WTC11 (cell line): ENCODE results near the gene CFAP58. TPM values are rescaled to one million over a fixed set of nuclear protein-coding genes. Genes with fewer than 3 reads are reported as not detected.

Experiments used
- ATAC-seq: fragments of 200-7000 bp; cut with Tn5 transposase; 2 replicates; pipeline ENCODE4 v1.10.0; 2021; ENCODE audit warnings: mild to moderate bottlenecking, moderate library complexity
- CTCF ChIA-PET: fragments of 300-600 bp; sonication (Branson Sonifier 250); formaldehyde crosslinking; loops from one replicate; lab custom pipeline; 2021; ENCODE audit warnings: antibody characterized with exemption; lab: Charles Lee
- POLR2A ChIA-PET: fragments of 350-600 bp; sonication (Branson Sonifier 250); formaldehyde crosslinking; loops from one replicate; lab custom pipeline; 2021; ENCODE audit warnings: antibody characterized with exemption; lab: Charles Lee
- DNase-seq: peaks from one replicate; pipeline ENCODE4 v3.0.0; 2021; ENCODE audit warnings: low spot score
- H3K27ac Mint-ChIP-seq: 2 replicates; pipeline ENCODE4 v1.8.0; 2021; ENCODE audit warnings: mixed read lengths
- H3K27me3 Mint-ChIP-seq: 2 replicates; pipeline ENCODE4 v1.8.0; 2021; ENCODE audit warnings: low read depth, mild to moderate bottlenecking, moderate library complexity, mixed read lengths
- H3K36me3 Mint-ChIP-seq: 2 replicates; pipeline ENCODE4 v1.8.0; 2021; ENCODE audit warnings: mixed read lengths
- H3K4me1 Mint-ChIP-seq: 2 replicates; pipeline ENCODE4 v1.8.0; 2022; ENCODE audit warnings: mixed read lengths
- H3K4me3 Mint-ChIP-seq: 2 replicates; pipeline ENCODE4 v1.8.0; 2021; ENCODE audit warnings: mild to moderate bottlenecking, moderate library complexity, mixed read lengths
- H3K9me3 Mint-ChIP-seq: 2 replicates; pipeline ENCODE4 v1.8.0; 2021; ENCODE audit warnings: mixed read lengths
- ELF4 ChIP-seq: sonication (generic); formaldehyde crosslinking; IDR thresholded peaks from 2 replicates; pipeline ENCODE4 v1.8.1; 2022; ENCODE audit warnings: low read depth, mild to moderate bottlenecking, moderate library complexity, missing genetic modification reagents
- FOXK1 ChIP-seq: sonication (generic); formaldehyde crosslinking; IDR thresholded peaks from 2 replicates; pipeline ENCODE4 v1.8.0; 2022; ENCODE audit warnings: mild to moderate bottlenecking, moderate library complexity, missing genetic modification reagents
- MYBL2 ChIP-seq: sonication (generic); formaldehyde crosslinking; IDR thresholded peaks from 2 replicates; pipeline ENCODE4 v1.8.1; 2023; ENCODE audit warnings: mild to moderate bottlenecking, moderate library complexity, missing genetic modification reagents
- NFE2L1 ChIP-seq: sonication (generic); formaldehyde crosslinking; IDR thresholded peaks from 2 replicates; pipeline ENCODE4 v1.8.1; 2023; ENCODE audit warnings: missing genetic modification reagents
- SOX15 ChIP-seq: fragments of 250-450 bp; sonication (Bioruptor Pico); IDR thresholded peaks from 2 replicates; pipeline ENCODE4 v1.9.0; 2021; ENCODE audit warnings: mild to moderate bottlenecking
- TEAD1 ChIP-seq: sonication (generic); formaldehyde crosslinking; IDR thresholded peaks from 2 replicates; pipeline ENCODE4 v1.8.0; 2022; ENCODE audit warnings: mild to moderate bottlenecking, missing genetic modification reagents
- TEAD4 ChIP-seq: sonication (generic); formaldehyde crosslinking; IDR thresholded peaks from 2 replicates; pipeline ENCODE4 v1.8.0; 2022; ENCODE audit warnings: mild to moderate bottlenecking, missing genetic modification reagents
- ZNF317 ChIP-seq: sonication (generic); formaldehyde crosslinking; IDR thresholded peaks from 2 replicates; pipeline ENCODE4 v1.8.1; 2023; ENCODE audit warnings: low read depth, mild to moderate bottlenecking, moderate library complexity, missing genetic modification reagents, borderline replicate concordance
- ZNF416 ChIP-seq: fragments of 250-450 bp; sonication (Bioruptor Pico); IDR thresholded peaks from 2 replicates; pipeline ENCODE4 v1.9.0; 2021; ENCODE audit warnings: mild to moderate bottlenecking, inconsistent platforms
- total RNA-seq: library from RNA; stranded (reverse); gene quantifications from 3 replicates; pipeline ENCODE4 v1.2.3, GENCODE V29; 2021
- TF ChIP-seq, protein P1 (sequence below): sonication (generic); formaldehyde crosslinking; IDR thresholded peaks from 2 replicates; pipeline ENCODE4 v1.8.1; 2022; ENCODE audit warnings: low read depth, mild to moderate bottlenecking, moderate library complexity, missing genetic modification reagents, borderline replicate concordance
- TF ChIP-seq, protein P2 (sequence below): fragments of 200-600 bp; IDR thresholded peaks from 2 replicates; pipeline ENCODE4 v1.8.0; 2022; ENCODE audit warnings: antibody characterized with exemption
- TF ChIP-seq, protein P3 (sequence below): fragments of 250-450 bp; sonication (Bioruptor Pico); IDR thresholded peaks from 2 replicates; pipeline ENCODE4 v1.9.0; 2021; ENCODE audit warnings: mild to moderate bottlenecking, borderline replicate concordance
- TF ChIP-seq, protein P4 (sequence below): sonication (generic); formaldehyde crosslinking; IDR thresholded peaks from 2 replicates; pipeline ENCODE4 v1.8.0; 2023; ENCODE audit warnings: missing genetic modification reagents, mild to moderate bottlenecking, borderline replicate concordance
- TF ChIP-seq, protein P5 (sequence below): sonication (generic); formaldehyde crosslinking; IDR thresholded peaks from 2 replicates; pipeline ENCODE4 v1.8.1; 2022; ENCODE audit warnings: mild to moderate bottlenecking, moderate library complexity, missing genetic modification reagents

The CFAP58 gene
- total RNA-seq, 1 experiment from 2014 or later: 1.0 TPM

DNA sequence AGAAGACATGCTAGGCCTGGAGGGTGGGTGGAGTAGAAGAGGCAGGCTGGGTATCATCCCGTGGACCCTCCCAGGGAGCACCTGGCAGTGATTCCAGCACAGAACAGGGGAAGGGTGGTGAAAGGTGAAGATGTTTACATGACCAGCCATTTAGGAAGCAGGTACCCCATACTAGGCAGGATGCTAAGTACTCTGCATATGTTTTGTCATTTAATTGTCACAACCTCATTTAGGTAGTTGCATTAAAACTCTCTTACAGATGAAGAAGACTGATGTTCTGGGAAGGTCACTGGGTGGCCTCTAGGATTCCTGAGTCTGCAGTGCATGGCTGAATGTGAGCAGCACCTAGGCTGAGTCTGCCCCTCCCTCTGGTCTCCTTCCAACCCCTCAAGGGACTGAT is 30.5 kb upstream of the CFAP58 start:
- POLR2A ChIA-PET: no interaction called here
- no peaks in the 10 kb centered on the region for H3K9me3 Mint-ChIP-seq
- TF ChIP-seq TEAD1 (CRISPR knock-in tag) (peak; percentile 48; the same call in 1 of the 2 replicates), TEAD4 (CRISPR knock-in tag) (no peak), SOX15 (CRISPR knock-in tag) (no peak), NFE2L1 (CRISPR knock-in tag) (no peak), MYBL2 (no peak), ZNF416 (no peak), ZNF317 (no peak), ELF4 (no peak), FOXK1 (CRISPR knock-in tag) (peak; percentile 66; the same call in 1 of the 2 replicates)
- TF ChIP-seq, protein P1, sequence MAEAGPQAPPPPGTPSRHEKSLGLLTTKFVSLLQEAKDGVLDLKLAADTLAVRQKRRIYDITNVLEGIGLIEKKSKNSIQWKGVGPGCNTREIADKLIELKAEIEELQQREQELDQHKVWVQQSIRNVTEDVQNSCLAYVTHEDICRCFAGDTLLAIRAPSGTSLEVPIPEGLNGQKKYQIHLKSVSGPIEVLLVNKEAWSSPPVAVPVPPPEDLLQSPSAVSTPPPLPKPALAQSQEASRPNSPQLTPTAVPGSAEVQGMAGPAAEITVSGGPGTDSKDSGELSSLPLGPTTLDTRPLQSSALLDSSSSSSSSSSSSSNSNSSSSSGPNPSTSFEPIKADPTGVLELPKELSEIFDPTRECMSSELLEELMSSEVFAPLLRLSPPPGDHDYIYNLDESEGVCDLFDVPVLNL (CRISPR knock-in tag): no peak
- TF ChIP-seq, protein P2, sequence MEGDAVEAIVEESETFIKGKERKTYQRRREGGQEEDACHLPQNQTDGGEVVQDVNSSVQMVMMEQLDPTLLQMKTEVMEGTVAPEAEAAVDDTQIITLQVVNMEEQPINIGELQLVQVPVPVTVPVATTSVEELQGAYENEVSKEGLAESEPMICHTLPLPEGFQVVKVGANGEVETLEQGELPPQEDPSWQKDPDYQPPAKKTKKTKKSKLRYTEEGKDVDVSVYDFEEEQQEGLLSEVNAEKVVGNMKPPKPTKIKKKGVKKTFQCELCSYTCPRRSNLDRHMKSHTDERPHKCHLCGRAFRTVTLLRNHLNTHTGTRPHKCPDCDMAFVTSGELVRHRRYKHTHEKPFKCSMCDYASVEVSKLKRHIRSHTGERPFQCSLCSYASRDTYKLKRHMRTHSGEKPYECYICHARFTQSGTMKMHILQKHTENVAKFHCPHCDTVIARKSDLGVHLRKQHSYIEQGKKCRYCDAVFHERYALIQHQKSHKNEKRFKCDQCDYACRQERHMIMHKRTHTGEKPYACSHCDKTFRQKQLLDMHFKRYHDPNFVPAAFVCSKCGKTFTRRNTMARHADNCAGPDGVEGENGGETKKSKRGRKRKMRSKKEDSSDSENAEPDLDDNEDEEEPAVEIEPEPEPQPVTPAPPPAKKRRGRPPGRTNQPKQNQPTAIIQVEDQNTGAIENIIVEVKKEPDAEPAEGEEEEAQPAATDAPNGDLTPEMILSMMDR: no peak
- TF ChIP-seq, protein P3, sequence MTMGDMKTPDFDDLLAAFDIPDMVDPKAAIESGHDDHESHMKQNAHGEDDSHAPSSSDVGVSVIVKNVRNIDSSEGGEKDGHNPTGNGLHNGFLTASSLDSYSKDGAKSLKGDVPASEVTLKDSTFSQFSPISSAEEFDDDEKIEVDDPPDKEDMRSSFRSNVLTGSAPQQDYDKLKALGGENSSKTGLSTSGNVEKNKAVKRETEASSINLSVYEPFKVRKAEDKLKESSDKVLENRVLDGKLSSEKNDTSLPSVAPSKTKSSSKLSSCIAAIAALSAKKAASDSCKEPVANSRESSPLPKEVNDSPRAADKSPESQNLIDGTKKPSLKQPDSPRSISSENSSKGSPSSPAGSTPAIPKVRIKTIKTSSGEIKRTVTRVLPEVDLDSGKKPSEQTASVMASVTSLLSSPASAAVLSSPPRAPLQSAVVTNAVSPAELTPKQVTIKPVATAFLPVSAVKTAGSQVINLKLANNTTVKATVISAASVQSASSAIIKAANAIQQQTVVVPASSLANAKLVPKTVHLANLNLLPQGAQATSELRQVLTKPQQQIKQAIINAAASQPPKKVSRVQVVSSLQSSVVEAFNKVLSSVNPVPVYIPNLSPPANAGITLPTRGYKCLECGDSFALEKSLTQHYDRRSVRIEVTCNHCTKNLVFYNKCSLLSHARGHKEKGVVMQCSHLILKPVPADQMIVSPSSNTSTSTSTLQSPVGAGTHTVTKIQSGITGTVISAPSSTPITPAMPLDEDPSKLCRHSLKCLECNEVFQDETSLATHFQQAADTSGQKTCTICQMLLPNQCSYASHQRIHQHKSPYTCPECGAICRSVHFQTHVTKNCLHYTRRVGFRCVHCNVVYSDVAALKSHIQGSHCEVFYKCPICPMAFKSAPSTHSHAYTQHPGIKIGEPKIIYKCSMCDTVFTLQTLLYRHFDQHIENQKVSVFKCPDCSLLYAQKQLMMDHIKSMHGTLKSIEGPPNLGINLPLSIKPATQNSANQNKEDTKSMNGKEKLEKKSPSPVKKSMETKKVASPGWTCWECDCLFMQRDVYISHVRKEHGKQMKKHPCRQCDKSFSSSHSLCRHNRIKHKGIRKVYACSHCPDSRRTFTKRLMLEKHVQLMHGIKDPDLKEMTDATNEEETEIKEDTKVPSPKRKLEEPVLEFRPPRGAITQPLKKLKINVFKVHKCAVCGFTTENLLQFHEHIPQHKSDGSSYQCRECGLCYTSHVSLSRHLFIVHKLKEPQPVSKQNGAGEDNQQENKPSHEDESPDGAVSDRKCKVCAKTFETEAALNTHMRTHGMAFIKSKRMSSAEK (CRISPR knock-in tag): no peak
- TF ChIP-seq, protein P4, sequence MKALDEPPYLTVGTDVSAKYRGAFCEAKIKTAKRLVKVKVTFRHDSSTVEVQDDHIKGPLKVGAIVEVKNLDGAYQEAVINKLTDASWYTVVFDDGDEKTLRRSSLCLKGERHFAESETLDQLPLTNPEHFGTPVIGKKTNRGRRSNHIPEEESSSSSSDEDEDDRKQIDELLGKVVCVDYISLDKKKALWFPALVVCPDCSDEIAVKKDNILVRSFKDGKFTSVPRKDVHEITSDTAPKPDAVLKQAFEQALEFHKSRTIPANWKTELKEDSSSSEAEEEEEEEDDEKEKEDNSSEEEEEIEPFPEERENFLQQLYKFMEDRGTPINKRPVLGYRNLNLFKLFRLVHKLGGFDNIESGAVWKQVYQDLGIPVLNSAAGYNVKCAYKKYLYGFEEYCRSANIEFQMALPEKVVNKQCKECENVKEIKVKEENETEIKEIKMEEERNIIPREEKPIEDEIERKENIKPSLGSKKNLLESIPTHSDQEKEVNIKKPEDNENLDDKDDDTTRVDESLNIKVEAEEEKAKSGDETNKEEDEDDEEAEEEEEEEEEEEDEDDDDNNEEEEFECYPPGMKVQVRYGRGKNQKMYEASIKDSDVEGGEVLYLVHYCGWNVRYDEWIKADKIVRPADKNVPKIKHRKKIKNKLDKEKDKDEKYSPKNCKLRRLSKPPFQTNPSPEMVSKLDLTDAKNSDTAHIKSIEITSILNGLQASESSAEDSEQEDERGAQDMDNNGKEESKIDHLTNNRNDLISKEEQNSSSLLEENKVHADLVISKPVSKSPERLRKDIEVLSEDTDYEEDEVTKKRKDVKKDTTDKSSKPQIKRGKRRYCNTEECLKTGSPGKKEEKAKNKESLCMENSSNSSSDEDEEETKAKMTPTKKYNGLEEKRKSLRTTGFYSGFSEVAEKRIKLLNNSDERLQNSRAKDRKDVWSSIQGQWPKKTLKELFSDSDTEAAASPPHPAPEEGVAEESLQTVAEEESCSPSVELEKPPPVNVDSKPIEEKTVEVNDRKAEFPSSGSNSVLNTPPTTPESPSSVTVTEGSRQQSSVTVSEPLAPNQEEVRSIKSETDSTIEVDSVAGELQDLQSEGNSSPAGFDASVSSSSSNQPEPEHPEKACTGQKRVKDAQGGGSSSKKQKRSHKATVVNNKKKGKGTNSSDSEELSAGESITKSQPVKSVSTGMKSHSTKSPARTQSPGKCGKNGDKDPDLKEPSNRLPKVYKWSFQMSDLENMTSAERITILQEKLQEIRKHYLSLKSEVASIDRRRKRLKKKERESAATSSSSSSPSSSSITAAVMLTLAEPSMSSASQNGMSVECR (CRISPR knock-in tag): no peak
- TF ChIP-seq, protein P5, sequence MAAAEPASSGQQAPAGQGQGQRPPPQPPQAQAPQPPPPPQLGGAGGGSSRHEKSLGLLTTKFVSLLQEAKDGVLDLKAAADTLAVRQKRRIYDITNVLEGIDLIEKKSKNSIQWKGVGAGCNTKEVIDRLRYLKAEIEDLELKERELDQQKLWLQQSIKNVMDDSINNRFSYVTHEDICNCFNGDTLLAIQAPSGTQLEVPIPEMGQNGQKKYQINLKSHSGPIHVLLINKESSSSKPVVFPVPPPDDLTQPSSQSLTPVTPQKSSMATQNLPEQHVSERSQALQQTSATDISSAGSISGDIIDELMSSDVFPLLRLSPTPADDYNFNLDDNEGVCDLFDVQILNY (CRISPR knock-in tag): no peak
- TF ChIP-seq, all 79 proteins: peak for 2
- CTCF ChIA-PET: interaction anchor here (1.0 to 1.9 kb wide), 4 partner anchors 24 to 49 kb away, joined by 3 to 8 read pairs (median 5); partner anchors contain the start of gene CFAP58
- DNase-seq (no peak), ATAC-seq (peak; percentile 61)
- Mint-ChIP-seq H3K4me1 (peaks cover 94% of the 10 kb centered on the region), H3K27ac (peak overlapping the region; percentile 48; the same call in 1 of the 2 replicates), H3K4me3 (peak overlapping the region; percentile 4; the same call in 1 of the 2 replicates), H3K36me3 (peaks cover 5% of the 10 kb centered on the region; the same call in 1 of the 2 replicates), H3K27me3 (no peaks in the 10 kb centered on the region)
